A549 (cell line): ENCODE data around the gene EID2. TPM values are rescaled to one million over a fixed set of nuclear protein-coding genes. Genes with fewer than 3 reads are reported as not detected.

Source experiments
- BCL3 ChIP-seq: fragments of >200 bp; sonication (Bioruptor Twin); formaldehyde crosslinking; IDR thresholded peaks from 3 replicates; pipeline ENCODE4 v1.6.1; 2016
- CBX2 ChIP-seq: fragments of 200-600 bp; sonication (generic); IDR thresholded peaks from 2 replicates; pipeline ENCODE4 v1.6.1; 2016; ENCODE audit warnings: low read depth, mild to moderate bottlenecking, borderline replicate concordance
- CEBPB ChIP-seq, 2 experiments: fragments of >200 bp in 1 of 2; sonication (Bioruptor Twin) in 1 of 2; formaldehyde crosslinking in 1 of 2; IDR thresholded peaks; 2 replicates each; pipeline ENCODE4 v1.6.1; 2012 to 2016
- CHD2 ChIP-seq: fragments of 150-350 bp; IDR thresholded peaks from 2 replicates; pipeline ENCODE4 v1.6.1; 2014; ENCODE audit warnings: low read length; ENCODE audit not compliant: partially characterized antibody
- CHD4 ChIP-seq: fragments of 200-600 bp; sonication (generic); IDR thresholded peaks from 2 replicates; pipeline ENCODE4 v1.6.1; 2016; ENCODE audit warnings: antibody characterized with exemption, mild to moderate bottlenecking, borderline replicate concordance
- EHMT2 ChIP-seq: fragments of 200-600 bp; sonication (generic); IDR thresholded peaks from 2 replicates; pipeline ENCODE4 v1.6.1; 2016; ENCODE audit warnings: antibody characterized with exemption, low read depth, mild to moderate bottlenecking, moderate library complexity
- ELK1 ChIP-seq: fragments of 150-350 bp; IDR thresholded peaks from 2 replicates; pipeline ENCODE4 v1.6.1; 2014; ENCODE audit warnings: low read depth, mild to moderate bottlenecking, low read length
- EP300 ChIP-seq, 2 experiments: fragments of >200 bp; sonication (Bioruptor Twin); formaldehyde crosslinking; IDR thresholded peaks; 2 replicates in 1 of 2; 3 replicates in 1 of 2; pipeline ENCODE4 v1.6.1; 2016 to 2017
- ESRRA ChIP-seq: fragments of 150-350 bp; IDR thresholded peaks from 2 replicates; pipeline ENCODE4 v1.6.1; 2014; ENCODE audit warnings: mild to moderate bottlenecking, low read length, borderline replicate concordance
- FOSL2 ChIP-seq, 2 experiments: fragments of 450-650 bp in 1 of 2; fragments of >200 bp in 1 of 2; sonication (Bioruptor Twin) in 1 of 2; formaldehyde crosslinking; IDR thresholded peaks; 2 replicates each; pipeline versions ENCODE4 v1.5.0 to v1.6.1; 2016 to 2020; ENCODE audit warnings: mild to moderate bottlenecking in 1 of 2, moderate library complexity in 1 of 2
- FOXS1 ChIP-seq: fragments of 250-450 bp; sonication (Bioruptor Pico); IDR thresholded peaks from 2 replicates; pipeline ENCODE4 v1.5.0; 2020; ENCODE audit warnings: mild to moderate bottlenecking, moderate library complexity
- GATA3 ChIP-seq: IDR thresholded peaks from 2 replicates; pipeline ENCODE4 v1.6.1; 2012; ENCODE audit warnings: borderline replicate concordance
- HDAC2 ChIP-seq: fragments of 200-600 bp; sonication (generic); IDR thresholded peaks from 2 replicates; pipeline ENCODE4 v1.6.1; 2016
- HES2 ChIP-seq: fragments of >200 bp; sonication (Bioruptor Twin); formaldehyde crosslinking; IDR thresholded peaks from 2 replicates; pipeline ENCODE4 v1.6.1; 2016
- HEYL ChIP-seq: fragments of 250-450 bp; sonication (Bioruptor Pico); IDR thresholded peaks from 2 replicates; pipeline ENCODE4 v1.8.0; 2021; ENCODE audit warnings: mild to moderate bottlenecking, moderate library complexity
- HMGXB4 ChIP-seq: fragments of 250-450 bp; sonication (Bioruptor Pico); IDR thresholded peaks from 2 replicates; pipeline ENCODE4 v1.5.0; 2021; ENCODE audit warnings: mild to moderate bottlenecking, moderate library complexity, borderline replicate concordance
- HOXB13 ChIP-seq: fragments of 250-450 bp; sonication (Bioruptor Pico); IDR thresholded peaks from 2 replicates; pipeline ENCODE4 v1.5.0; 2020; ENCODE audit warnings: low read depth, mild to moderate bottlenecking, moderate library complexity
- HOXB5 ChIP-seq: fragments of 250-450 bp; sonication (Bioruptor Pico); IDR thresholded peaks from 2 replicates; pipeline ENCODE4 v1.5.0; 2020; ENCODE audit warnings: mild to moderate bottlenecking, moderate library complexity
- JUNB ChIP-seq: fragments of >200 bp; sonication (Bioruptor Twin); formaldehyde crosslinking; IDR thresholded peaks from 2 replicates; pipeline ENCODE4 v1.6.1; 2016
- KDM1A ChIP-seq: fragments of 200-600 bp; sonication (generic); IDR thresholded peaks from 2 replicates; pipeline ENCODE4 v1.6.1; 2016; ENCODE audit warnings: low read depth, mild to moderate bottlenecking
- MAFK ChIP-seq: fragments of 450-650 bp; IDR thresholded peaks from 2 replicates; pipeline ENCODE4 v1.6.1; 2014; ENCODE audit not compliant: partially characterized antibody
- MAX ChIP-seq: IDR thresholded peaks from 2 replicates; pipeline ENCODE4 v1.6.1; 2012
- MAZ ChIP-seq: fragments of 150-350 bp; IDR thresholded peaks from 2 replicates; pipeline ENCODE4 v1.6.1; 2014; ENCODE audit warnings: antibody characterized with exemption, low read depth, low read length, borderline replicate concordance
- MYC ChIP-seq: IDR thresholded peaks from 2 replicates; pipeline ENCODE4 v1.6.1; 2012; ENCODE audit warnings: mild to moderate bottlenecking, inconsistent platforms, low read length, improper control_type of control experiment, borderline replicate concordance
- NPAS2 ChIP-seq: fragments of 250-450 bp; sonication (Bioruptor Pico); IDR thresholded peaks from 2 replicates; pipeline ENCODE4 v1.8.0; 2022; ENCODE audit warnings: mild to moderate bottlenecking, moderate library complexity, borderline replicate concordance
- PHF8 ChIP-seq: fragments of 200-600 bp; sonication (generic); IDR thresholded peaks from 2 replicates; pipeline ENCODE4 v1.6.1; 2016; ENCODE audit warnings: low read depth, mild to moderate bottlenecking, antibody characterized with exemption, moderate library complexity, borderline replicate concordance
- POLR2A ChIP-seq: IDR thresholded peaks from 2 replicates; pipeline ENCODE4 v1.6.1; 2012; ENCODE audit warnings: mild to moderate bottlenecking, low read length
- POLR2AphosphoS2 ChIP-seq: conservative IDR thresholded peaks from 2 replicates; pipeline ENCODE4 v1.6.1; 2012; ENCODE audit warnings: low read length, improper control_type of control experiment, inconsistent platforms
- RARB ChIP-seq: fragments of 250-450 bp; sonication (Bioruptor Pico); IDR thresholded peaks from 2 replicates; pipeline ENCODE4 v1.8.0; 2021; ENCODE audit warnings: mild to moderate bottlenecking, moderate library complexity
- RCOR1 ChIP-seq: fragments of 150-350 bp; IDR thresholded peaks from 2 replicates; pipeline ENCODE4 v1.6.1; 2014; ENCODE audit warnings: antibody characterized with exemption, low read length, low read depth
- RFX5 ChIP-seq: fragments of 450-650 bp; IDR thresholded peaks from 2 replicates; pipeline ENCODE4 v1.7.1; 2014; ENCODE audit warnings: antibody characterized with exemption, mild to moderate bottlenecking, moderate library complexity
- RNF2 ChIP-seq: fragments of 200-600 bp; sonication (generic); IDR thresholded peaks from 2 replicates; pipeline ENCODE4 v1.6.1; 2016; ENCODE audit warnings: low read depth, mild to moderate bottlenecking, antibody characterized with exemption, moderate library complexity, borderline replicate concordance
- SMC3 ChIP-seq: fragments of >200 bp; sonication (Bioruptor Twin); formaldehyde crosslinking; IDR thresholded peaks from 3 replicates; pipeline ENCODE4 v1.6.1; 2018; ENCODE audit warnings: inconsistent platforms
- SREBF2 ChIP-seq: fragments of 450-650 bp; IDR thresholded peaks from 2 replicates; pipeline ENCODE4 v1.6.1; 2014; ENCODE audit warnings: mild to moderate bottlenecking, moderate library complexity
- TFCP2L1 ChIP-seq: fragments of 250-450 bp; sonication (Bioruptor Pico); IDR thresholded peaks from 2 replicates; pipeline ENCODE4 v1.5.0; 2021; ENCODE audit warnings: mild to moderate bottlenecking
- USF2 ChIP-seq: fragments of 450-650 bp; IDR thresholded peaks from 2 replicates; pipeline ENCODE4 v1.6.1; 2014; ENCODE audit warnings: antibody characterized with exemption
- ZC3H11A ChIP-seq: fragments of 450-650 bp; IDR thresholded peaks from 2 replicates; pipeline ENCODE4 v1.6.1; 2014; ENCODE audit warnings: antibody characterized with exemption, mild to moderate bottlenecking
- ZFP36 ChIP-seq: fragments of 450-650 bp; IDR thresholded peaks from 2 replicates; pipeline ENCODE4 v1.6.1; 2014; ENCODE audit warnings: borderline replicate concordance; ENCODE audit not compliant: partially characterized antibody
- ZNF302 ChIP-seq: fragments of 250-450 bp; sonication (Bioruptor Pico); IDR thresholded peaks from 2 replicates; pipeline ENCODE4 v1.9.0; 2021; ENCODE audit warnings: inconsistent platforms, mild to moderate bottlenecking, moderate library complexity
- polyA plus RNA-seq, 4 experiments: library from polyadenylated mRNA; depleted of rRNA in 3 of 4; stranded (reverse); fragments of >200 nt; fragmentation: RNase III in 1 of 4; extraction: RNeasy Plus Mini Kit Qiagen cat#74134 plus additional on column Dnase treatment in 1 of 4; gene quantifications; 2 replicates in 3 of 4; 3 replicates in 1 of 4; pipeline ENCODE4 v1.2.3, GENCODE V29; 2011 to 2017

Gene EID2
- polyA plus RNA-seq, 2 of the 4 experiments (the other 2 are of a cell fraction), result 26.1 to 53.0 TPM

GRCh38 chr19:39506944-39507714 is 32.8 kb downstream of the EID2 start (continued):
- TF ChIP-seq CEBPB (IDR thresholded peaks at IDR 0.05), result no peak
- TF ChIP-seq USF2, result peak; percentile 61
- TF ChIP-seq ESRRA, result no peak
- no peak; the same call in 1 of the 2 replicates for TF ChIP-seq RNF2
- peak; percentile 95 for TF ChIP-seq HOXB5 (CRISPR knock-in tag)
- peak; percentile 95 for TF ChIP-seq HOXB13 (CRISPR knock-in tag)
- TF ChIP-seq TFCP2L1 (CRISPR knock-in tag), result 0 out of 2 replicates have a peak, but pooled peaks have one; percentile 12
- no peak for TF ChIP-seq CHD2
- TF ChIP-seq CHD4, result no peak
- no peak for TF ChIP-seq CBX2
- no peak for TF ChIP-seq JUNB
- peak; percentile 20 for TF ChIP-seq FOXS1 (CRISPR knock-in tag)
- TF ChIP-seq POLR2A, result peak; percentile 87
- no peak for TF ChIP-seq ZFP36
- TF ChIP-seq RCOR1, result no peak
- no peak for TF ChIP-seq HEYL (CRISPR knock-in tag)
- no peak for TF ChIP-seq POLR2AphosphoS2
- TF ChIP-seq NPAS2 (CRISPR knock-in tag), result peak; percentile 86
- no peak; the same call in 1 of the 2 replicates for TF ChIP-seq HDAC2
- TF ChIP-seq HMGXB4 (CRISPR knock-in tag), result no peak
- TF ChIP-seq PHF8, result peak; percentile 81
- no peak for TF ChIP-seq MAFK
- peak; percentile 29; the same call in 1 of the 2 replicates for TF ChIP-seq GATA3
- no peak for TF ChIP-seq ZC3H11A
- TF ChIP-seq RARB (CRISPR knock-in tag), result no peak
- TF ChIP-seq MYC, result peak; percentile 84; the same call in 1 of the 2 replicates
- no peak for TF ChIP-seq FOSL2 (IDR thresholded peaks at IDR 0.05)
- TF ChIP-seq FOSL2 (CRISPR knock-in tag; IDR thresholded peaks at IDR 0.05), result no peak
- TF ChIP-seq BCL3, result peak; percentile 92; the same call in 1 of the 3 replicates
- TF ChIP-seq MAX, result peak; percentile 100
- no peak for TF ChIP-seq KDM1A
- TF ChIP-seq MAZ, result no peak
- no peak for TF ChIP-seq SREBF2
- no peak for TF ChIP-seq EP300 (IDR thresholded peaks at IDR 0.05)
- peak; percentile 68; the same call in 1 of the 2 replicates for TF ChIP-seq RFX5
- no peak for TF ChIP-seq HES2
- TF ChIP-seq ELK1, result no peak
- TF ChIP-seq ZNF302 (CRISPR knock-in tag), result no peak; the same call in 1 of the 2 replicates
- TF ChIP-seq EHMT2, result no peak
- TF ChIP-seq SMC3, result no peak
